ENCODE data around the gene RIPOR3. TPM values are rescaled to one million over a fixed set of nuclear protein-coding genes. Genes with fewer than 3 reads are reported as not detected.

Gene RIPOR3
- total and polyA plus RNA-seq, 9 of the 15 experiments (the other 6 are each of a cell fraction or from before 2014, with no cell fraction given) = 3.3 to 62.7 (median 21.4) TPM

DNA sequence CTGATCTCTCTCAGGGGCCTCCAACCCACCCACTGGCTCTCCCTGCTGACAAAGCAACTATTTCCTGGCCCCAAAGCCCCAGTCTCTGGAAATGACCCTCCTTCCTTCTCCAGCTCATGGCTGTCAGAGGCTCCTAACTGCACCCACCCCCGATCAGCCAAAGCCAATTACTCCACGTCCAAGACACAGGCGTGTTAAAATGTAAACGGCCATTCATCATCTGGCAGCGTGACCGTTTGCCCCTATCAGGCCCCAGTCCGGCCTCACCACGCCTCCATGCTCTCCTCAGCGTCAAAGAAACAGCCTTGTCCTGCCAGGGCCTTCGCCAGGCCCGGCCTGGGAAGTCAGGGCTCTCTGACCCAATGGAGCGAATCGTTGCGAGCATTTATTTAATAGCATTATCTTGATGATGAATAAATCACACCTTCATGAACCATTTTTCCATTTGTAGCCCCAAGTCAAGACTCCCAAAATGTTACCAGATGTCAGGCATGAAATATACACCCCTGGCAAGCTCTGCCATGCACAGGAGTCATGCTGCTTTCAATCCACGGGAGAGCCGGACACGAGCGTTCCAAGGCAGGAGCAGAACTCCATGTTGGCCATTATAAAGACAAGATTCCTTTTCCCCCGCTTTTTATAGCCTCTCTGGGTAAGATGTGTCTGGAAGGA is 17.7 kb downstream of the RIPOR3 start (continued):
- TF ChIP-seq, protein P1, sequence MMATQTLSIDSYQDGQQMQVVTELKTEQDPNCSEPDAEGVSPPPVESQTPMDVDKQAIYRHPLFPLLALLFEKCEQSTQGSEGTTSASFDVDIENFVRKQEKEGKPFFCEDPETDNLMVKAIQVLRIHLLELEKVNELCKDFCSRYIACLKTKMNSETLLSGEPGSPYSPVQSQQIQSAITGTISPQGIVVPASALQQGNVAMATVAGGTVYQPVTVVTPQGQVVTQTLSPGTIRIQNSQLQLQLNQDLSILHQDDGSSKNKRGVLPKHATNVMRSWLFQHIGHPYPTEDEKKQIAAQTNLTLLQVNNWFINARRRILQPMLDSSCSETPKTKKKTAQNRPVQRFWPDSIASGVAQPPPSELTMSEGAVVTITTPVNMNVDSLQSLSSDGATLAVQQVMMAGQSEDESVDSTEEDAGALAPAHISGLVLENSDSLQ (IDR thresholded peaks at IDR 0.05) = peak; percentile 97
- TF ChIP-seq, protein P2, sequence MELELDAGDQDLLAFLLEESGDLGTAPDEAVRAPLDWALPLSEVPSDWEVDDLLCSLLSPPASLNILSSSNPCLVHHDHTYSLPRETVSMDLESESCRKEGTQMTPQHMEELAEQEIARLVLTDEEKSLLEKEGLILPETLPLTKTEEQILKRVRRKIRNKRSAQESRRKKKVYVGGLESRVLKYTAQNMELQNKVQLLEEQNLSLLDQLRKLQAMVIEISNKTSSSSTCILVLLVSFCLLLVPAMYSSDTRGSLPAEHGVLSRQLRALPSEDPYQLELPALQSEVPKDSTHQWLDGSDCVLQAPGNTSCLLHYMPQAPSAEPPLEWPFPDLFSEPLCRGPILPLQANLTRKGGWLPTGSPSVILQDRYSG (tag; conservative IDR thresholded peaks at IDR 0.05; ENCODE audit: low read depth) = 0 out of 2 replicates have a peak, but pooled peaks have one; percentile 20
- TF ChIP-seq CEBPB (tag; IDR thresholded peaks at IDR 0.05) (no peak), ZNF780A (CRISPR knock-in tag; IDR thresholded peaks at IDR 0.05) (no peak), ZNF316 (IDR thresholded peaks at IDR 0.05) (peak; percentile 70), L3MBTL2 (IDR thresholded peaks at IDR 0.05) (peak; percentile 89), ZNF507 (tag; conservative IDR thresholded peaks at IDR 0.05) (no peak), HMGN3 (IDR thresholded peaks at IDR 0.05; ENCODE audit: borderline replicate concordance, extremely low read depth, insufficient read length, low read depth, low read length) (no peak), ETS2 (tag; IDR thresholded peaks at IDR 0.05; ENCODE audit: borderline replicate concordance, poor library complexity, severe bottlenecking) (no peak), ZNF124 (CRISPR knock-in tag; IDR thresholded peaks at IDR 0.05) (no peak), ZFPM2 (CRISPR knock-in tag; IDR thresholded peaks at IDR 0.05) (no peak), MTF1 (CRISPR knock-in tag; IDR thresholded peaks at IDR 0.05; ENCODE audit: borderline replicate concordance) (no peak), SAP30 (IDR thresholded peaks at IDR 0.05; ENCODE audit: borderline replicate concordance, insufficient read depth, low read depth, low read length, poor library complexity, severe bottlenecking) (no peak), NFE2L1 (tag; IDR thresholded peaks at IDR 0.05; ENCODE audit: borderline replicate concordance, low read depth) (no peak), JUN (IDR thresholded peaks at IDR 0.05; ENCODE audit: borderline replicate concordance, low read depth, low read length) (no peak), JUN (CRISPR knock-in tag; IDR thresholded peaks at IDR 0.05; ENCODE audit: borderline replicate concordance) (no peak), ATF7 (IDR thresholded peaks at IDR 0.05) (0 out of 2 replicates have a peak, but pooled peaks have one; percentile 22)
- TF ChIP-seq, protein P3, sequence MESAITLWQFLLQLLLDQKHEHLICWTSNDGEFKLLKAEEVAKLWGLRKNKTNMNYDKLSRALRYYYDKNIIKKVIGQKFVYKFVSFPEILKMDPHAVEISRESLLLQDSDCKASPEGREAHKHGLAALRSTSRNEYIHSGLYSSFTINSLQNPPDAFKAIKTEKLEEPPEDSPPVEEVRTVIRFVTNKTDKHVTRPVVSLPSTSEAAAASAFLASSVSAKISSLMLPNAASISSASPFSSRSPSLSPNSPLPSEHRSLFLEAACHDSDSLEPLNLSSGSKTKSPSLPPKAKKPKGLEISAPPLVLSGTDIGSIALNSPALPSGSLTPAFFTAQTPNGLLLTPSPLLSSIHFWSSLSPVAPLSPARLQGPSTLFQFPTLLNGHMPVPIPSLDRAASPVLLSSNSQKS (CRISPR knock-in tag; IDR thresholded peaks at IDR 0.05) = no peak
- TF ChIP-seq, protein P4, sequence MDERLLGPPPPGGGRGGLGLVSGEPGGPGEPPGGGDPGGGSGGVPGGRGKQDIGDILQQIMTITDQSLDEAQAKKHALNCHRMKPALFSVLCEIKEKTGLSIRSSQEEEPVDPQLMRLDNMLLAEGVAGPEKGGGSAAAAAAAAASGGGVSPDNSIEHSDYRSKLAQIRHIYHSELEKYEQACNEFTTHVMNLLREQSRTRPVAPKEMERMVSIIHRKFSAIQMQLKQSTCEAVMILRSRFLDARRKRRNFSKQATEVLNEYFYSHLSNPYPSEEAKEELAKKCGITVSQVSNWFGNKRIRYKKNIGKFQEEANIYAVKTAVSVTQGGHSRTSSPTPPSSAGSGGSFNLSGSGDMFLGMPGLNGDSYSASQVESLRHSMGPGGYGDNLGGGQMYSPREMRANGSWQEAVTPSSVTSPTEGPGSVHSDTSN (CRISPR knock-in tag; IDR thresholded peaks at IDR 0.05; ENCODE audit: low read depth) = peak; percentile 50; the same call in 1 of the 2 replicates
- TF ChIP-seq, protein P4 (tag; conservative IDR thresholded peaks at IDR 0.05; ENCODE audit: low read depth) = peak; percentile 97
- TF ChIP-seq, protein P5, sequence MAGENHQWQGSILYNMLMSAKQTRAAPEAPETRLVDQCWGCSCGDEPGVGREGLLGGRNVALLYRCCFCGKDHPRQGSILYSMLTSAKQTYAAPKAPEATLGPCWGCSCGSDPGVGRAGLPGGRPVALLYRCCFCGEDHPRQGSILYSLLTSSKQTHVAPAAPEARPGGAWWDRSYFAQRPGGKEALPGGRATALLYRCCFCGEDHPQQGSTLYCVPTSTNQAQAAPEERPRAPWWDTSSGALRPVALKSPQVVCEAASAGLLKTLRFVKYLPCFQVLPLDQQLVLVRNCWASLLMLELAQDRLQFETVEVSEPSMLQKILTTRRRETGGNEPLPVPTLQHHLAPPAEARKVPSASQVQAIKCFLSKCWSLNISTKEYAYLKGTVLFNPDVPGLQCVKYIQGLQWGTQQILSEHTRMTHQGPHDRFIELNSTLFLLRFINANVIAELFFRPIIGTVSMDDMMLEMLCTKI (IDR thresholded peaks at IDR 0.05; ENCODE audit: partially characterized antibody) = no peak

All from K562 (cell line).